Measurements from ENCODE around the gene PLEKHF1. TPM values are rescaled to one million over a fixed set of nuclear protein-coding genes. Genes with fewer than 3 reads are reported as not detected.

Gene PLEKHF1
- total and polyA plus RNA-seq, 2 experiments from 2014 or later = 10.1 to 25.1 TPM

DNA sequence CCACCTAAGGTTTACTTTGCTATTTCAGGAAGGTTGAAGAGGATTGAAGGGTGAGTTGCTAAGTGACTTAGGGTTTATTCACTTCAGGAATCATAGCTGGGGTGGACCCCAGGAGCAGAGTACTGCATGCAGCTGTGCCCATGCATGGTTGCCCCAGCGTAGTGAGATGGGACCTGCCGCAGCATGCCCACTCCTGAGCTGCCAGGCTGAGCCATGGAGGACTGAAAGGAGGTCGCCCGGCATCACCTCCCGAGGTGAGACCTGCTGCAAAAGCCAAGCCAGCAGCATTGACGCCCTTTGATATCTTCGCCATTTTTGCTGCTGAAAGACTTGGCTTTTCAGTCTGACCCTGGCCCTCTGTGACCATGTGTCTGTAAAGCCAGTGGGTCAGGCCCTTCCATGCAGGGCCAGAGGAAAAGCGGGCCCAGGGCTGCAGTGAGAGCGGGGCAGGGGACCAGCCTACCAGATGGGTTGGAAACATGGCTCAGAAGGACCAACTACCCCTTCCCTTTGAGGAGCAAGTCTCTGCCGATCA, 49.3 kb upstream of the PLEKHF1 start (continued):
- TF ChIP-seq, protein P1, sequence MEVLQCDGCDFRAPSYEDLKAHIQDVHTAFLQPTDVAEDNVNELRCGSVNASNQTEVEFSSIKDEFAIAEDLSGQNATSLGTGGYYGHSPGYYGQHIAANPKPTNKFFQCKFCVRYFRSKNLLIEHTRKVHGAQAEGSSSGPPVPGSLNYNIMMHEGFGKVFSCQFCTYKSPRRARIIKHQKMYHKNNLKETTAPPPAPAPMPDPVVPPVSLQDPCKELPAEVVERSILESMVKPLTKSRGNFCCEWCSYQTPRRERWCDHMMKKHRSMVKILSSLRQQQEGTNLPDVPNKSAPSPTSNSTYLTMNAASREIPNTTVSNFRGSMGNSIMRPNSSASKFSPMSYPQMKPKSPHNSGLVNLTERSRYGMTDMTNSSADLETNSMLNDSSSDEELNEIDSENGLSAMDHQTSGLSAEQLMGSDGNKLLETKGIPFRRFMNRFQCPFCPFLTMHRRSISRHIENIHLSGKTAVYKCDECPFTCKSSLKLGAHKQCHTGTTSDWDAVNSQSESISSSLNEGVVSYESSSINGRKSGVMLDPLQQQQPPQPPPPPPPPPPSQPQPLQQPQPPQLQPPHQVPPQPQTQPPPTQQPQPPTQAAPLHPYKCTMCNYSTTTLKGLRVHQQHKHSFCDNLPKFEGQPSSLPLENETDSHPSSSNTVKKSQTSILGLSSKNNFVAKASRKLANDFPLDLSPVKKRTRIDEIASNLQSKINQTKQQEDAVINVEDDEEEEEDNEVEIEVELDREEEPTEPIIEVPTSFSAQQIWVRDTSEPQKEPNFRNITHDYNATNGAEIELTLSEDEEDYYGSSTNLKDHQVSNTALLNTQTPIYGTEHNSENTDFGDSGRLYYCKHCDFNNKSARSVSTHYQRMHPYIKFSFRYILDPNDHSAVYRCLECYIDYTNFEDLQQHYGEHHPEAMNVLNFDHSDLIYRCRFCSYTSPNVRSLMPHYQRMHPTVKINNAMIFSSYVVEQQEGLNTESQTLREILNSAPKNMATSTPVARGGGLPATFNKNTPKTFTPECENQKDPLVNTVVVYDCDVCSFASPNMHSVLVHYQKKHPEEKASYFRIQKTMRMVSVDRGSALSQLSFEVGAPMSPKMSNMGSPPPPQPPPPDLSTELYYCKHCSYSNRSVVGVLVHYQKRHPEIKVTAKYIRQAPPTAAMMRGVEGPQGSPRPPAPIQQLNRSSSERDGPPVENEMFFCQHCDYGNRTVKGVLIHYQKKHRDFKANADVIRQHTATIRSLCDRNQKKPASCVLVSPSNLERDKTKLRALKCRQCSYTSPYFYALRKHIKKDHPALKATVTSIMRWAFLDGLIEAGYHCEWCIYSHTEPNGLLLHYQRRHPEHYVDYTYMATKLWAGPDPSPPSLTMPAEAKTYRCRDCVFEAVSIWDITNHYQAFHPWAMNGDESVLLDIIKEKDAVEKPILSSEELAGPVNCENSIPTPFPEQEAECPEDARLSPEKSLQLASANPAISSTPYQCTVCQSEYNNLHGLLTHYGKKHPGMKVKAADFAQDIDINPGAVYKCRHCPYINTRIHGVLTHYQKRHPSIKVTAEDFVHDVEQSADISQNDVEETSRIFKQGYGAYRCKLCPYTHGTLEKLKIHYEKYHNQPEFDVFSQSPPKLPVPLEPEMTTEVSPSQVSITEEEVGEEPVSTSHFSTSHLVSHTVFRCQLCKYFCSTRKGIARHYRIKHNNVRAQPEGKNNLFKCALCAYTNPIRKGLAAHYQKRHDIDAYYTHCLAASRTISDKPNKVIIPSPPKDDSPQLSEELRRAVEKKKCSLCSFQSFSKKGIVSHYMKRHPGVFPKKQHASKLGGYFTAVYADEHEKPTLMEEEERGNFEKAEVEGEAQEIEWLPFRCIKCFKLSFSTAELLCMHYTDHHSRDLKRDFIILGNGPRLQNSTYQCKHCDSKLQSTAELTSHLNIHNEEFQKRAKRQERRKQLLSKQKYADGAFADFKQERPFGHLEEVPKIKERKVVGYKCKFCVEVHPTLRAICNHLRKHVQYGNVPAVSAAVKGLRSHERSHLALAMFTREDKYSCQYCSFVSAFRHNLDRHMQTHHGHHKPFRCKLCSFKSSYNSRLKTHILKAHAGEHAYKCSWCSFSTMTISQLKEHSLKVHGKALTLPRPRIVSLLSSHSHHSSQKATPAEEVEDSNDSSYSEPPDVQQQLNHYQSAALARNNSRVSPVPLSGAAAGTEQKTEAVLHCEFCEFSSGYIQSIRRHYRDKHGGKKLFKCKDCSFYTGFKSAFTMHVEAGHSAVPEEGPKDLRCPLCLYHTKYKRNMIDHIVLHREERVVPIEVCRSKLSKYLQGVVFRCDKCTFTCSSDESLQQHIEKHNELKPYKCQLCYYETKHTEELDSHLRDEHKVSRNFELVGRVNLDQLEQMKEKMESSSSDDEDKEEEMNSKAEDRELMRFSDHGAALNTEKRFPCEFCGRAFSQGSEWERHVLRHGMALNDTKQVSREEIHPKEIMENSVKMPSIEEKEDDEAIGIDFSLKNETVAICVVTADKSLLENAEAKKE (CRISPR knock-in tag; IDR thresholded peaks at IDR 0.05) = no peak
- TF ChIP-seq ZNF331 (CRISPR knock-in tag; IDR thresholded peaks at IDR 0.05; ENCODE audit: low read depth) (no peak), STAT1 (IDR thresholded peaks at IDR 0.05; ENCODE audit: unreplicated experiment) (no peak), NANOG (IDR thresholded peaks at IDR 0.05; ENCODE audit: borderline replicate concordance) (no peak)

DNA sequence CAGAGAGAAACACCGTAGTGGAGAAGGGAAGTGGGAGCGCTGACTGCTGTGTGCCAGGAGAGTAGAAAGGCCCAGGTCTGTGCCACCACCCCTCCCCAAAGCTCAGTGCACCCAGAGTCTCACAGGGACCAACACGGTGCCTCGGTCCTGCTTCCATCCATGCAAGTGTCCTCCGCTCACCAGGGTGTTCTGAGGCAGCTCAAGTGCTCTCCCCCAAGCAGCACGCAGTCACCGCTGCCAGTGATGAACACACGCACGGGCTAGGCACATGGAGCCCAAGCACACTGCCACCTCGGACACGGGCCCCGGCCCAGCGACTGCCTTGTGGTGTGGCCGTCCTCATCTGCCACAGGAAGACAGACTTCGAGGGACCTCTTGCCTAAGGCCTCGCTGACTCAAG, 48.7 kb upstream of the PLEKHF1 start:
- H3K36me3 ChIP-seq (ENCODE audit: insufficient read depth) = no peaks in the 10 kb centered on the region
- Mint-ChIP-seq H3K36me3 (ENCODE audit: low read depth) (peaks cover 36% of the 10 kb centered on the region), H3K27ac (peak overlapping the region; percentile 74; the same call in 1 of the 2 replicates)
- TF ChIP-seq, protein P1 (CRISPR knock-in tag; IDR thresholded peaks at IDR 0.05) = no peak
- TF ChIP-seq ZNF331 (CRISPR knock-in tag; IDR thresholded peaks at IDR 0.05; ENCODE audit: low read depth) (no peak), EZH2phosphoT487 (IDR thresholded peaks at IDR 0.05; ENCODE audit: unreplicated experiment) (no peak), POLR2AphosphoS5 (IDR thresholded peaks at IDR 0.05; ENCODE audit: low read depth) (no peak), EZH2 (IDR thresholded peaks at IDR 0.05; ENCODE audit: low read depth, unreplicated experiment) (no peak)
- TF ChIP-seq, protein P2, sequence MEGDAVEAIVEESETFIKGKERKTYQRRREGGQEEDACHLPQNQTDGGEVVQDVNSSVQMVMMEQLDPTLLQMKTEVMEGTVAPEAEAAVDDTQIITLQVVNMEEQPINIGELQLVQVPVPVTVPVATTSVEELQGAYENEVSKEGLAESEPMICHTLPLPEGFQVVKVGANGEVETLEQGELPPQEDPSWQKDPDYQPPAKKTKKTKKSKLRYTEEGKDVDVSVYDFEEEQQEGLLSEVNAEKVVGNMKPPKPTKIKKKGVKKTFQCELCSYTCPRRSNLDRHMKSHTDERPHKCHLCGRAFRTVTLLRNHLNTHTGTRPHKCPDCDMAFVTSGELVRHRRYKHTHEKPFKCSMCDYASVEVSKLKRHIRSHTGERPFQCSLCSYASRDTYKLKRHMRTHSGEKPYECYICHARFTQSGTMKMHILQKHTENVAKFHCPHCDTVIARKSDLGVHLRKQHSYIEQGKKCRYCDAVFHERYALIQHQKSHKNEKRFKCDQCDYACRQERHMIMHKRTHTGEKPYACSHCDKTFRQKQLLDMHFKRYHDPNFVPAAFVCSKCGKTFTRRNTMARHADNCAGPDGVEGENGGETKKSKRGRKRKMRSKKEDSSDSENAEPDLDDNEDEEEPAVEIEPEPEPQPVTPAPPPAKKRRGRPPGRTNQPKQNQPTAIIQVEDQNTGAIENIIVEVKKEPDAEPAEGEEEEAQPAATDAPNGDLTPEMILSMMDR (conservative IDR thresholded peaks at IDR 0.05; ENCODE audit: low read depth in 2 of 2) = no peak

More for the DNA sequence above, 48.7 kb upstream of the PLEKHF1 start:
- H4K20me1 ChIP-seq (replicated peaks; ENCODE audit: insufficient read depth) = no peaks in the 10 kb centered on the region
- H3K9me2 ChIP-seq (ENCODE audit: insufficient read depth) = no peaks in the 10 kb centered on the region
- no peaks in the 10 kb centered on the region for H3K79me2 ChIP-seq (replicated peaks; ENCODE audit: insufficient read depth)
- Mint-ChIP-seq H3K9me3 (no peaks in the 10 kb centered on the region), H3K4me1 (no peaks in the 10 kb centered on the region), H3K4me3 (no peak overlapping the region; the same call in 2 of the 3 replicates), H3K27me3 (ENCODE audit: insufficient read depth, low read depth, poor library complexity) (peaks cover 5% of the 10 kb centered on the region)
- H3F3A ChIP-seq (replicated peaks; ENCODE audit: low read depth) = no peaks in the 10 kb centered on the region
- H2AFZ ChIP-seq = no peak overlapping the region
- no peak overlapping the region for H3K4me3 ChIP-seq
- H3K4me2 ChIP-seq = no peak overlapping the region
- ATAC-seq (no peak), DNase-seq (ENCODE audit: low spot score) (no peak)
- no peaks in the 10 kb centered on the region for H3K4me1 ChIP-seq (ENCODE audit: insufficient read depth)
- no peak overlapping the region for H3K27ac ChIP-seq (ENCODE audit: low read depth)
- no peaks in the 10 kb centered on the region for H3K27me3 ChIP-seq (ENCODE audit: insufficient read depth)

Data from GM23338 (cell line).